PFSK-1 (cell line): ENCODE results near the gene ANKS1A.

Experiments used
- FOXP2 ChIP-seq: optimal IDR thresholded peaks from 2 replicates; pipeline ENCODE3; 2011; ENCODE audit warnings: borderline replicate concordance, control low read depth, inconsistent platforms; ENCODE audit not compliant: insufficient read depth; ENCODE audit errors: extremely low read length, extremely low read depth
- POLR2AphosphoS5 ChIP-seq: IDR thresholded peaks from 2 replicates; pipeline ENCODE4 v1.6.1; 2012; ENCODE audit warnings: low read depth, mild to moderate bottlenecking, control low read depth, low read length, moderate library complexity
- REST ChIP-seq, 2 experiments: IDR thresholded peaks; 2 replicates each; pipeline versions ENCODE4 v1.6.1 to v1.8.0; 2011 to 2012; ENCODE audit warnings: low read depth in 2 of 2, low read length in 2 of 2, control low read depth in 1 of 2, inconsistent platforms in 1 of 2, mild to moderate bottlenecking in 1 of 2, moderate library complexity in 1 of 2; ENCODE audit not compliant: insufficient read depth in 1 of 2
- SIN3A ChIP-seq: IDR thresholded peaks from 2 replicates; pipeline ENCODE4 v1.6.1; 2012; ENCODE audit warnings: mild to moderate bottlenecking, low read length, moderate library complexity, borderline replicate concordance; ENCODE audit not compliant: insufficient read depth
- TAF1 ChIP-seq: IDR thresholded peaks from 2 replicates; pipeline ENCODE4 v1.6.1; 2012; ENCODE audit warnings: low read length, control low read depth, borderline replicate concordance; ENCODE audit not compliant: insufficient read depth

The ANKS1A gene

DNA sequence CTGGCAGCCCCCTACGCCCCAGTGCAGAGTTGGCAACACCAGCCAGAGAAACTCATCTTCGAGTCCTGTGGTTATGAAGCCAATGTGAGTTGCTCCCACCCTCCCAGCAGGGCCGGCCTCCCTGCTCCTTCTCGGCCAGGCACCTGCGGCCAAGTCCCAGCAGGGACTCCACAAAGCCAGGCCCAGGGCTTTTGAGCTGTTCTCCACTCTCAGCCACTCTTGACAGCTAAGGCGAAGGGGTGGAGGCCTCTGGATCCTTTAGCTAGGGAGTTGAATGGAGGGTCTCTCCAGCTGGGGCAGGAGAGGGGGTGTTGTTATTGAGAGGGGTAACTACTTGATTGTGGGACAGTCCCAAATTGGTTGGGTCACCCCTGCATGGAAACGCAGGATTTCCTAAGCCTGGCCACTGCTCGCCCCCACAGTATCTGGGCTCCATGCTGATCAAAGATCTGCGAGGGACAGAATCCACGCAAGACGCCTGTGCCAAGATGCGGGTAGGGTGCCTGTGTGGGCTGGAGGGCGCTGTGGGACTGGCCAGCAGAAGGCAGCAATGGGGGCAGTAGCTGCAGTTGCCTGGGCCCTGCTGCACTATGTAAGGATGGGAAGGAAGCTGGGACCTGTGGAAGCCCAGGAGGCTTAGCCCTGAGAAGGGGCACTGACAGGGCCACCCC is 193.8 kb downstream of the ANKS1A start:
- no peak for TF ChIP-seq POLR2AphosphoS5
- no peak for TF ChIP-seq SIN3A
- TF ChIP-seq REST (IDR thresholded peaks at IDR 0.05; ENCODE audit: insufficient read depth in 1 of 2, low read depth in 2 of 2, low read length in 2 of 2): no peak
- TF ChIP-seq TAF1: no peak
- no peak for TF ChIP-seq FOXP2

- TF ChIP-seq POLR2AphosphoS5: no peak
- no peak for TF ChIP-seq TAF1
- TF ChIP-seq SIN3A: no peak
- TF ChIP-seq FOXP2: no peak
- no peak for TF ChIP-seq REST (IDR thresholded peaks at IDR 0.05; ENCODE audit: insufficient read depth in 1 of 2, low read depth in 2 of 2, low read length in 2 of 2)
Measured at GRCh38 chr6:35083507-35083906, 194.5 kb downstream of the ANKS1A start.

DNA sequence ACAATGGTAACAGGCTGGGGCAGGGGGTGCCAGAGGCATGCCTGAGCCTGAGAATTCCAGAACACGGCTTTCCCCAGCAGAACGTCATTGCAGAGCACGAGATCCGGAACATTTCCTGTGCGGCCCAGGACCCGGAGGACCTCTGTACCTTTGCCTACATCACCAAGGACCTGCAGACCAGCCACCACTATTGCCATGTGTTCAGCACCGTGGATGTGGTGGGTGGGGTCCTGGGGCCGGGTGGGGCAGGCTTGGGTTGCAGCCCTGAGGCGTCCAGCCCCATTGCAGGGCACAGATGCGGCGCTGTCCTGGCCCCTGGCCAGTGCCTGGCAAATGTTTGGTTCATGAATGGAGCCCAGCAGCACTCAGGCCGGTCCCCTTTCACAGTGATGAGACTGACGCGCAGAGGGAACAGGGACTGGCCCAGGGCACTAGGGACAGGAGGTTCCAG is 195.0 kb downstream of the ANKS1A start:
- TF ChIP-seq SIN3A: no peak

GRCh38 chr6:35084511-35085203 is 195.6 kb downstream of the ANKS1A start:
- TF ChIP-seq REST (IDR thresholded peaks at IDR 0.05; ENCODE audit: insufficient read depth in 1 of 2, low read depth in 2 of 2, low read length in 2 of 2) (no peak), SIN3A (no peak), POLR2AphosphoS5 (no peak), FOXP2 (no peak), TAF1 (no peak)

- TF ChIP-seq POLR2AphosphoS5 (no peak), REST (IDR thresholded peaks at IDR 0.05; ENCODE audit: insufficient read depth in 1 of 2, low read depth in 2 of 2, low read length in 2 of 2) (no peak), FOXP2 (no peak), TAF1 (no peak), SIN3A (no peak)
Measured at GRCh38 chr6:35085359-35086281, 196.6 kb downstream of the ANKS1A start.
